Anterior cingulate cortex (tissue), 58 donors: ENCODE data around the gene ATP11B.

Source experiments
- DNase-seq, 58 donors: peaks; one replicate each; lab custom pipeline; 2025; lab: John Stamatoyannopoulos, UW

ATP11B gene

DNA sequence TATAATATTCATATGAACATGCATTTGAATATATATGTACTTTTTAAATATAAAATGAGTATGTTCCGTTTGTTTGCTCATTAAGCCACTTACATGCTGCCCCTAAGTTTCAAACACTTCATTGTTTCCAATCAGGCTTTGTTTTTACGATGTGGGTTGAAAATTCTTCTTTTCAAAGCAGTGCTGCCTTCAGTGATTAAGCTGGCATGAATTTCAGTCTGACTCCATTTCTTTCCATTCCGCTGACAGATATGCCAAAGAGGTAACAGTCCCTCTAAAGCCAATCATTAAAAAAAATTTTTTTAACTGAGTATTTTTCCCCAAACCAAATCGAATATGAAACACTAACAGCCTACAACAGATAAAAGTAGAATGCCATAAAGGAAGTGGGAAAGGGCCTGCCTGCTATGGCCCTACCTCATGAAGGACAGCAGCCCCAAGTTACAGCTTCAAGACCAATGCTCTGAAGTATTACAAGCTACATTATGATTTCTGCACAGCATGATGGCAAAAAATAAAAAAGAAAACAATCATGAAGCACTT is 147.0 kb downstream of the ATP11B start:
- no peak for DNase-seq

DNA sequence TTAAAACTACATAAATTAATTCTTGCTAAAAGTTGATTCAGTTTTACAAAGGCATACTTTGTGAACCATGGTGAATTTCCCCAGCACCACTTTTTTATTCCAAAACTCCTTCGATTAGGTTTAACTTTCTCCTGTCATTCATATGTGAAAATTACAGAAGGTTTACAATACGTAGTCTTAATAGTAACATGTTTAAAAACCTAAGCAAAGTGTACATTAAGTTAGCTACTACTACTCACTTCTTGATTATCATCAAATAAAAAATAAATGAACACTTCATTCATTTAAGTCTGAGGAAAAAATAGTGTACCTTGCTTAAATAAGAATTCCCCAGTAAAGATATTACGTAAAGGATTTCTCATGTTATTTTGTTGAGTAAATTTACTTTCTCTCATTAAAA is 148.4 kb downstream of the ATP11B start:
- DNase-seq = no peak

DNA sequence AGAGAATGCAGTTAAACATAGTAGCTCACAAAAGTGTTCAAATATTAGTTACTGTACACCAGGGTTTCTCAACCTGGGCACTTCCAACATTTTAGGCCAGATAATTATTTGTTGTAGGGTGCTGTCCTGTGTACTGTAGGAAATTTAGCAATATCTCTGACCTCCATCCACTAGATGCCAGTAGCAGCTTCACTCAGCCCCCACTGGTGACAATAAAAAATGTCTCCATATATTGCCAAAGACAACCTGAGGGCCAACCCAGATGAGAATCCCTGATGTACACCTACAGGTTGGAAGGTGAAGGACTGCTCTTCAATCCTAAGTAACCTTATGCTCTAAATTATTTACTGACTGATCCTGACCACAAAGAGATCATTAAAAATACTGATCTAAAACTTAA is 154.6 kb downstream of the ATP11B start:
- DNase-seq = no peak

DNA sequence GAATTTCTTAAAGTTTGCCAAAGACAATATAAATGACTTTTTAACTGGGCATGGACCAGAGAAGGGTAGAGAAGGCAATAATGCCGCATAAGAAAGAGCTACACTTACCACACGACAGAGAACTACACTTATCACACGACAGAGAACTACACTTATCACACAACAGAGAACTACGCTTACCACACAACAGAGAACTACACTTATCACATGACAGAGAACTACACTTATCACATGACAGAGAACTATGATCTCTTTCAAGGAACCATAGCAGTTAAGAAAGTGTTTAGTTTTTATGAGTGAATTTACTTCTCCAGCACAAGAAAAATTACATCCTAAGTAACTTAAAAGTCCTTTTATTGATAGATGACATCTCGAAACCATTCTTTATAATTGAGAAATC is 155.0 kb downstream of the ATP11B start:
- DNase-seq = no peak

DNA sequence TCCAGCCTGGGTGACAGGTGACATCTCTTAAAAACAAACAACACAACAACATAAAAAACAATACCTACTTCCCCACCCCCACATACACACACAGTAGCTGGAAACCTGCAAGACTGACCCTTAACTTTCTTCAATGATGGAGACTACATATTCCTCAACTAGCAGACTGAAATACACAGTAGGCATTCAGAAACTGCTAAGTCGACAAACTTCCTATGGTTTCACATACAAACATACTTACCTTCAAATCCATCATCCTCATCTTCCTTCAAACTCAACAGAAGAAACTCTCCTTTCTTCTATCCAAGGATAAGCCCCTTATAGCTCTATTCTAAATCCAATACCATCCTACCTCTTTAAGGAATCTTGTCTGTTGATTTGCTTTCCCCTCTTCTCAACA is 156.4 kb downstream of the ATP11B start:
- DNase-seq = no peak

DNA sequence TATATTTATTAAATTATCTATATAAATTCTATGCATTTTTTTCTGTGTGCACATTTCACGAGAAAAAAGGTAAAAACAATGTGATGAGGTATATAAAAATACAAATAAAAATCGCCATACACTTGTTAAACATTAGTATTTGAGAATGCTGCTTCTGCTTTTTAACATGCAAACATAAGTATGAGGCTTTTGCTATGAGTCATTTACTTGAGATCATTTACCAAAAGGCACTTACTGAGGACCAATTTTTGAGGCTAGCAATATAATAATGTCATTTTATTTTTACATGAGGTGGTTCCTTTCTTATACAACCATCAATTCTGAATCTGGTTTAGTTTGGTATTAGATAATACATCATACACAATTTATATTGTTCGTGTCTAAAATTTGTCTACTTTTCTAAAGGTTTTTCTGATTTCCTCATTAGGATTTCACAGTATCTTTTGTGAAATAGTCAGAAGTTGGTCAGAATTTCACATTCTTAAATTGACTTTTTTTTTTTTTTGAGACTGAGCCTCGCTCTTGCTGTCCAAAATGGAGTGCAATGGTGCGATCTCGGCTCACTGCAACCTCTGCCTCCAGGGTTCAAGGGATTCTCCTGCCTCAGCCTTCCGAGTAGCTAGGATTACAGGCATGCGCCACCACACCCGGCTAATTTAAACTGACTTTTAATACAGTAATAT is 161.4 kb downstream of the ATP11B start:
- DNase-seq = no peak

DNA sequence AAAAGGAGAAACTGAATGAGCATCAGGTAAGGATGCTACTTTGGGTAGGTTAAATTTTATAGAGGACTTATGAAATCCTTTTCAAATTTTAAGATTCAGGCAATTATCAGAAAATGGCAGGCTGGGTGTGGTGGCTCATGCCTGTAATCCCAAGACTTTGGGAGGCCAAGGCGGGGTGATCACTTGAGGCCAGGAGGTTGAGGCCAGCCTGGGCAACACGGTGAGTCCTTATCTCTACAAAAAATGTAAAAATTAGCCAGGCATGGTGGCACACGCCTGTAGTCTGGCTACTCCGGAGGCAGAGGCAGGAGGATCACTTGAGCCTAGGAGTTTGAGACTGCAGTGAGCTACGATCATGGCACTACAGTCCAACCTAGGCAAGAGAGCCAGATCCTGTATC is 163.9 kb downstream of the ATP11B start:
- no peak for DNase-seq

DNA sequence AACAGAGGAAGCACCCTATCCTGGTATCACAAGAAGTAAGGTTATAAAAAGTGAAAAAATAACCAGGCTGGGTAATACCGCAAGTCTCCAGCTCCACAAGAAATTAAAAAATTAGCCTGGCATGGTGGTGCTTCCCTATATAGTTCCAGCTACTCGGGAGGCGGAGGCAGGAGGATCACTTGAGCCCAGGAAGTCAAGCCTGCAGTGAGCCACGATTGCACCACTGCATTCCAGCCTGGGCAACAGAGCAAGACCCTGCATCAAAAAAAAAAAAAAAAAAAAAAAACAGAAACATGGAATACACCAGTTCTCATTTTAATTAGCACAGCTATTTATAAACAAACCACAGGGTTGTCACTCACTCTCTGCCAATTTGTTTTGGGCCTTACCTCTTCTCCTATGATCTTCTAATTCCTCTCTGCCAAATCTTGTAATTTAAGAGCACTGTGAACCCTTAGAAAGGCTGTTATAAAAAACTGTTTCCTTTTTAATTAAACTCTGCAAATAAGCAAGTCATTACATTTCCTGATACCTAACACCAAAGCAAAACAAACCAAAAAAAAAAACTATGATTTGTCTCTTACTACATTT is 164.5 kb downstream of the ATP11B start:
- no peak for DNase-seq

DNA sequence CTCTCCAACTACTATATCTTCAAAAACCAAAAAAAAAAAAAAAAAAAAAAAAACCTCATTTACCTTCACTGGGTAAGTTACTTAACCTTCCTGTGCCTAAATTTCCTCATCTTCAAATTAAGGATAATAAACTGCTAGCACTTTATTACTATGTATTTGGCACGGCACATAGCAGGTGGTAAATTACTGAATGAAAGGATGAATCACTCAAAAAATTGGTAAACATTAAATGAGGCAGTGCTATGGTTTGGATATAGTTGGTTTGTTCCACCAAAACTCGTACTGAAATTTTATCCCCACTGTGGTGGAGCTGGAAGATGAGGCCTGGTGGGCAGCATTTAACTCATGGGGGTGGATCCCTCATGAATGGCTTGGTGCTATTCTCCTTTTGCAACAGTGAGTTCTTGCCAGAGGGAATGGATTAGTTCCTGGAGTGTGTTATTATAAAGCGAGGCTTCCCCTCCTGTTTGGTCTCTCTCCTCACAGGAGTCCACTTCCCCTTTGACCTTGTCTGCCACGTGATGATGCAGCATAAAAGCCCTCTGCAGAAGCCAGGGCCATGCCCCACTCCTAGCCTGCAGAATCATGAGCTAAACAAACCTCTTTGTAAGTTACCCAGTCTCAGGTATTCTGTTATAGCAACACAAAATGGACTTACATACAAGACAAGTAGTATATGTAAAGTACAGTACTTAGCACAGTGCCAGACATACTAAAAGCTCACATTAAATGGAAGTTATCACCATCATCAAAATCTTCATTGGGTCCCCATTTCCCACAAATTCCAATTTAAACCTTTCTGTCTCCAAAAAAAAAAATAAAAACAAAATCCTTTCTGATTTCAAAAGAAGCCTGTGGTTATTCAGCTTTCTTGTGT is 166.4 kb downstream of the ATP11B start:
- peak in 4 of 58 donors; percentile 3 to 13 (median 4) for DNase-seq

DNA sequence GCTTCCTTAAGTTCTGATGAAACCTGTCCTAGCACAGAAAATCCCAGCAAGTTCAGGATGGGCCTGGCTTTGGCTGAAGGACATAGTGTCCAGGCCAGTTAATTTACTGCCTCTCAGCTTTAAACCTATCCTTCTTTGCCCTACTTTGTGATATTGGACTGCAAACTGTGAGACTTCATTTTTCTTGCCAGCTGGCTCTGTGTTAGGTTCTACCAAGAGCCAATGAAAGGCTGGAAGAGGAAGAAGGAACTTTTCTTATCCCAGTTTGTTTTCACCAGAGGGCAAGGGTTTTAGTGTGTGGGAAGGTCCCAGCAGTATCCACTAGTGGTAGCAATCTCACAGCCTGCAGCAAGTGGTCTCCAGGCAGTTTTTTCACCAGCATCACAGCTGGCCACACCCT is 168.9 kb downstream of the ATP11B start:
- DNase-seq = peak in 24 of 58 donors; percentile 5 to 76 (median 32)

DNA sequence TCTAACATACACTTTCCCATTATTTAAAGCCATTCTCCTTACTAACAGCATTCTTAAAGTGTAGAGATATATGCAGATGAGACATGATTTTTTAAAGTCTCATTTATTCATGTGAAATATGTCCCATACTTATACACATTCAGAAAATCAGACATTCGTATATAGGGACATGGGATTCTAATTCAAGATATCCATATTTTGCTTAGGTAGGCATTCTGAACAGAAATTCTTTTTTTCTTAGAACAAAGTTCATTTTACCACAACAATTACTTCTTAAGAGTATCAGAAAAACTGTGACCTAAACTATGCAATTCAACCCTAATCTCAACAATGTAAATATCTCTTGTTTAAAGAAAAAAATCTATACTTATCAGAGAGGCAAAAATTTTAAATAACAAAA is 170.9 kb downstream of the ATP11B start:
- no peak for DNase-seq

DNA sequence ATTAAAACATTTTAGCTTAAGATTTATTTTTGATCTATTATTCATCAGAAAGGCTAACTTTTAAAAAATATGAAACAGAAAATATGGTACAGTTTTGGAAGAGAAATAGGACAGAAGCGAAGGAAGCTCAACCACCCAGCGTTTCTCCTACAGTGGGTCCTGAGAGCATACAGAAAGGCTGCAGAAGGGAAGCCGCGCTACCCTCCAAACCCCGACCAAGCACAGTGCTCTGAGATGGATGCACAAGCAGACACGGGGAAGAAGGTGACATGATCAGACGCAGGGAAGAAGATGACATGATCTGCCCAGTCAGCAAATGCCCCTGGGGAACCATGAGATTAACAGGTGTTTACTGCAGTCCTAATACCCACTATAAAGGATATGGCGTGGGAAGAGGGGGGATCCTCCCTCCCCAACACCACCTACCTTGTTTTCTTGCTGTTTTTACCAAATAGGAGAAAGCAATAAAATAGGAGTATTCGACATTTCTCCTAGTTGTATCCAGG is 172.6 kb downstream of the ATP11B start:
- DNase-seq = no peak

DNA sequence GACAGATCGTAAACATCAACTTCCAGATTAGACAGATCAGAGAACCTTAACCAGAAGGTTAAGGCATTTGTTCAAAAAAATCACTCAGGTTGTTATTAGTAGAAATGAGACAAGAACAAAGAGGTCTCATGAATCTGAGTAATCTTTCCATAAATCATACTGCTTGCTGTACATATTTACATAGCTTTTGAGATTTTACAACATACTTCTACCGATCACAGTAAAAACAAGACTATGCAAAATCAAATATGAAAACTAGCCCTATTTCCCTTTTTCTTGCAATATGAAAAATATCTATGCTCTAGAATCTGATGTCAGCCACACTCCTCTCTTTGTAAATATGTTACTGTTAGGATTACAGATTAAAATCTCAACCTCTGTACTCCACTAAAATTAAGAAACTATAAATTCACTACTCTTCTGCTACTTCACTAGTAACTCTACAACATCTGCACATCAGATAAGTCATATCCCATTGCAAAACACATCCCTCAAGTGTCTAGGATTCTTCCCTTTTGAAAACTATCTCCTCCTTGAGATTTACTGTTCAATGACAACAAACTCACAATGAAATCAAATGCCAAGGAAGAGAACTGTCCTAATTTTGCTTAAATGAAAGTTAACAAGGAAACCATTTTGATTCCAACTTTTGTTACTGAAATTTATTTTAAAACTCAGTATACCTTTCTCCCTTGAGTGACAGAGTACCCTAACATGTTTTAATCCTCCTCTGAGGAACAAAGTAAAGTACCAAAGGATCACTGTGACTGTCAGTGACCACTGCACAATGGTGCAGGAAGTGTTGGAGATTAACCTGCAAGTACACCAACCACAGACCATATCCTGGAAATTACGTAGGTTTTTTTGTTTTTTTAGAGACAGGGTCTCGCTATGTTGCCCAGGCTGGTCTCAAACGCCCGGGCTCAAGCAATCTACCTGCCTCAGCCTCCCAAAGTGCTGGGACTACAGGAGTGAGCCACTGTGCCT is 174.2 kb downstream of the ATP11B start:
- DNase-seq = no peak

DNA sequence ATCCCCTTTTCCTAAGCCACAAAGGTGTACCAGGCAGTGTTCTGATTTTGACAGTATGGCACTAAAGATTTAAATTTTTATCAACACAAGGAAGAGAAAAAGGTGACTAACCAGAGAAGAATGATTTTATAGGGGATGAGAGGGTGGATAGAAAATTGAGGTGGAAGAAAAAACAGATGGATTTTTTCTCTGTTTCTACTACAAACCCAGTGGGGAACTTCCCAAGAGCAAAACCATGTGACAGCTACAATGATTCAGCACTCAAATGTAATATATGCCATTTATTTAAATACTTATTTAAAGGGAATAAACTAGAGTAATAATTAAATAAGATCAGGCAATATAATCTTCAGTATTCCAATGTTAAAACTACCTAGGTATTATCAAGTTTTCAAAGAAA is 176.0 kb downstream of the ATP11B start:
- DNase-seq = no peak

DNA sequence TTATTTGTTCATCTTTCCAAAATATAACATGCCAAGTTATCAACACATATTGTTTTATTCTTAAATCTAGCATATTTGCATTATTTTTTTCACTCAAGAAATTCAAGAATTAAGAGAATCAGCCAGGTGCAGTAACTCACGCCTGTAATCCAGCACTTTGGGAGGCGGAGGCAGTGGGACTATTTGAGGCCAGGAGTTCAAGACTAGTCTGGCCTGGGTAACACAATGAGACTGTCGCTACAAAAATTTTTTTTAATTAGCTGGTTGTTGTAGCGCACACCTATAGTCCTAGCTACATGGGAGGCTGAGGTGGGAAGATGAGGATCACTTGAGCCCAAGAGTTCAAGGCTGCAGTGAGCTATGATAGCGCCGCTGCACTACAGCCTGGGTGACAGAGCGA is 176.5 kb downstream of the ATP11B start:
- DNase-seq = no peak

DNA sequence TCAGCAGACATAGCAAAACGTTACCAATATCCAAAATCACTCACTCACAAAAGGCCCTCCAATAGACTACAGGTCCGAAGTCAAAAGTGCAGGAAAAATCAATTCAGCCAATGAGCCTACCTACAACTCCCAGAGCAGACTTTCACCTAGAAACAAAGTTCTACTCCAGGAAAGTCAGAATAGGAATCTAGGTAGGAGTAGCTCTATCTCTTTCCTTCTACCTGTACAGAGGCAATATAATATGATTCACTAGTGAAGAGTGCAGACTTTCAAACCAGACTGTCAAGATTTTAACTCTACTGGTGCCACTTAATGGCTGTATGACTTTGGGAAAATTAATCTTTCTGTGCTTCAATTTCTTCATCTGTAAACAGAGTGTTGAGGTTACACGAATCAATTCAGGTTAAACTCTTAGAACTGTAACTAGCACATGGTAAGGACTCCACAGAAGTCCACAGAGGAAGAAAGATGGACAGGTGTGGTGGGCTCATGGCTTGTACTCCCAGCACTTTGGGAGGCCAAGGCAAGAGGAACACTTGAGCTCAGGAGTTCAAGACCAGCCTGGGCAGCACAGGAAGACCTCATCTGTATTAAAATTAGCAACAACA is 177.6 kb downstream of the ATP11B start:
- DNase-seq = no peak
